ENCODE measurements around the gene TNIP3. TPM values are rescaled to one million over a fixed set of nuclear protein-coding genes. Genes with fewer than 3 reads are reported as not detected.

TNIP3 gene
- total and polyA plus RNA-seq, 11 donors, result 0.07 to 0.59 (median 0.14) TPM; not detected in 8

DNA sequence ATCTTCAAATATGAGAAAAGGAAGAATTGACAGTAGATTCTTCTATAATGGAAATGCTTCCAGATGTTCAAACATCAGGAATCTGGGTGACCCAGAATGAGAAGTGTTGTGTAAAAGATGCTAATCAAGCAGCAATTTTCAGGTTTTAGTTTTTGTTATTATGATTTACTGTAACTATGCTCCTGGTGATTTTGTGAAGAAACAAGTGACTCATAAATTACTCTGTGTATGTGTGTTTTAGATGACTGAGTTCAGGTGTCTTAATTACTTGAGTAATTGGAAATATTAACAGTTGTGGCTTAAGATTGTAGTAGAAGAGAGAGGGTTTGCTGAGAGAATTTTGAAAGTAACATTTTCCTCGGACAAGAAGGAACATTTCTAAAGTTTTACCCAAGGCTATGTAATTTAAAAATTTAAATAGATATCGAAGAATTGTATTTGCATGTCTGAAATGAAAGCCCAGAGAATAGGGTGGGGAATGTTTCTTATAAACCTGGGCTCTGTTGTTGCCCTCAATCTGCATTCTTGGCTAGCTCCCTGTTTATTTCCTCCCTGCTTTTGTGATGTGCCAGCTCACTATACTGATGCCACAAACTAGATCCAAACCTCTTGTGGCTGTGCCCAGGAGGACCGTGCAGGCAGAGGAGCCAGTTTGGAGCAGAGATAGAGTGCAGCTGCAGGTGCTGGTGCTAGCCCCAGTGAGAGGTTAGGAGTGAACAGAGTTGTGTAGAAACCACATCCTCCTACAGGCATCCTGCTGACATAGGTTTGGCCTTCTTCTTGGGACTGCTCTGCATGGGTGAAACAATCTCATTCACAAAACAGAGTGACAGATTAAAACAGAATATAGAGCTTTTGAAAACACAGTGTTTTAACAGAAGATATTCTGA lies 25.4 kb upstream of the TNIP3 start:
- peak in 1 of 5 donors; percentile 56 for DNase-seq
- Histone ChIP-seq H3K9me3 (no peaks in the 10 kb centered on the region), H3K4me1 (peaks cover 0 to 20% (median 0%) of the 10 kb centered on the region in 12 donors), H3K27me3 (peaks cover 0 to 5% (median 0%) of the 10 kb centered on the region in 9 donors), H3K36me3 (no peaks in the 10 kb centered on the region), H3K4me3 (no peak overlapping the region), H3K27ac (peak overlapping the region in 1 of 12 donors; percentile 63)
- 52 to 64% (median 56%) methylated on average over 3 of the region's 3 CpGs for WGBS, 4 donors
- intact Hi-C loops (cut with DNase I), result loop anchor here in 5 of 10 donors (2.0 to 10.0 kb wide), 6 partner anchors 63 to 545 kb away; no protein-coding TSS in a partner anchor
- TF ChIP-seq POLR2A (IDR thresholded peaks at IDR 0.05) (no peak), CTCF (IDR thresholded peaks at IDR 0.05) (no peak)
- ATAC-seq, result no peak

DNA sequence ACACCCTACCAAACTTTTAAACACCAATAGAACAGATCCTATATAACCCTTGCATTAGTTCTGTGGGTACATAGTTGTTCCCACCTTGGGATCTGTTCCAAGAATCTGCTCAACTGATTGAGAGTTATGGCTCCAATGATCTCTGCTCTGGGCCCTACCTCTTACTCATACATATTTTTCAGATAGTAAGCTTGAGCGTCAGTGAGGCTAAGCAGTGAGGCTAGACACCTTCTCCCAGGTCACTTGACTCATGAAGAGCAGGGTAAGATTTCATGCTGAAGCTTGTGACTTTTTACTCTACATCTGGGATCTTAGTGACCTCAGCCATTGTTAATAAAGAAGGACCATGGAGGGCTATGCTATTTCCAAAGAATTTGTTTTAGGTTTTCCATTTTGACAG lies 23.1 kb upstream of the TNIP3 start:
- H3K9me3 ChIP-seq, result no peaks in the 10 kb centered on the region
- H3K27ac ChIP-seq, result no peak overlapping the region
- peaks cover 0 to 26% (median 0%) of the 10 kb centered on the region in 12 donors for H3K4me1 ChIP-seq
- no peaks in the 10 kb centered on the region for H3K36me3 ChIP-seq
- no peak overlapping the region for H3K4me3 ChIP-seq
- 76 to 94% (median 86%) methylated on average over 1 of the region's 1 CpG for WGBS, 4 donors
- DNase-seq (no peak), ATAC-seq (no peak)
- H3K27me3 ChIP-seq, result peaks cover 0 to 3% (median 0%) of the 10 kb centered on the region in 9 donors
- intact Hi-C loops (cut with DNase I), result no loop called here
- TF ChIP-seq POLR2A (IDR thresholded peaks at IDR 0.05), result no peak
- no peak for TF ChIP-seq CTCF (IDR thresholded peaks at IDR 0.05)

GRCh38 chr4:121185960-121186359 lies 21.8 kb upstream of the TNIP3 start:
- no peak overlapping the region for H3K27ac ChIP-seq
- no peak for DNase-seq
- ATAC-seq, result no peak
- no peaks in the 10 kb centered on the region for H3K9me3 ChIP-seq
- intact Hi-C loops (cut with DNase I), result no loop called here
- H3K36me3 ChIP-seq, result no peaks in the 10 kb centered on the region
- no peaks in the 10 kb centered on the region for H3K27me3 ChIP-seq
- no peak overlapping the region for H3K4me3 ChIP-seq
- peaks cover 0 to 29% (median 0%) of the 10 kb centered on the region in 12 donors for H3K4me1 ChIP-seq
- 74 to 85% (median 84%) methylated on average over 10 of the region's 10 CpGs for WGBS, 4 donors
- no peak for TF ChIP-seq CTCF (IDR thresholded peaks at IDR 0.05)

DNA sequence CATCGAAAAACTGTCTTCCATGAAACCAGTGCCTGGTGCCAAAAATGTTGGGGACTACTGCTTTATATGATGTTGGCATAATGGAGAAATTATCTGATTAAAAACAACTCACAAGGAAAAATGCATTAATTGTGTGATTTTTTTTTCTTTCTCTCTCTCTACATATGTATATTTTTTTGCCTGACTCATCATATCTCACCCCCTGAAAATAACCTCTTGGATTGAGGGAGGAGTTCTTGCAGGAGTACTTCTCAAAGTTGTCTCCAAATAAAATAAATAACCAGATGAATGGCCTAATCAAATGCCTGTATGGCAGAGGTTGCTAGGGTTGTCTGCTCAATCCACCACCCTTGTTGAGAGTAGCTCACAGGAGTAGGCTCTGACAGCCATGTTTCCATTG lies 19.9 kb upstream of the TNIP3 start:
- ATAC-seq (no peak), DNase-seq (no peak)
- intact Hi-C loops (cut with DNase I), result no loop called here
- TF ChIP-seq CTCF (IDR thresholded peaks at IDR 0.05) (no peak), POLR2A (IDR thresholded peaks at IDR 0.05) (no peak)
- WGBS, 4 donors, result 92 to 100% (median 98%) methylated on average over 1 of the region's 1 CpG
- Histone ChIP-seq H3K4me3 (no peak overlapping the region), H3K27me3 (no peaks in the 10 kb centered on the region), H3K27ac (no peak overlapping the region), H3K9me3 (no peaks in the 10 kb centered on the region), H3K36me3 (no peaks in the 10 kb centered on the region), H3K4me1 (peaks cover 0 to 21% (median 0%) of the 10 kb centered on the region in 12 donors)
